ENCODE measurements around the gene GOLGA6L7. TPM values are rescaled to one million over a fixed set of nuclear protein-coding genes. Genes with fewer than 3 reads are reported as not detected.

GOLGA6L7 gene
- total and polyA plus RNA-seq, 2 of the 13 experiments (the other 11 are each of a cell fraction or from before 2014, with no cell fraction given) = not detected

DNA sequence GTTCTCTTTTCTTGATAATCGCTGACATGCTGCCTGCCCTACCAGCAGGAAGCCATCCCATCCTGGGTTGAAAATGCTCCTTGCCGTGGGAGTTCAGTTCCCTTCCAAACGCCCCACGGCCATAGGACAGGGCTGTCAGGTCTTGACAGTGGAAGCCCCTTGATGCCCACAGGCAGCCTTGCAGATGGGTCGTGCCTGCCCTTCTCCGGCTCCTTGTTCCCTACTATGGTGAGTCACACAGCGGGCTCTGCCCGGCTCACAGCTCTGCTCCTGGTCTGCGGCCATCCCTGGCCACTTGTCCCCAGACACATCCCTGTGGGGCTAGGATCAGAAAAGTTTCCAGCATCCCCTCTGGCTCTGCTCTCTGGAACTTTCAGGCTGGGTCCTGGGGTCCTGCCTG, 31.1 kb upstream of the GOLGA6L7 start:
- Histone ChIP-seq H3K79me2 (ENCODE audit: insufficient read depth, low read length) (no peaks in the 10 kb centered on the region), H3K27me3 (ENCODE audit: control insufficient read depth in 1 of 2, insufficient read depth in 2 of 2, low read length in 2 of 2) (no peaks in the 10 kb centered on the region), H4K20me1 (ENCODE audit: insufficient read depth, low read length) (no peaks in the 10 kb centered on the region), H3K4me1 (ENCODE audit: insufficient read depth, low read length) (peaks cover 16% of the 10 kb centered on the region), H3K9ac (ENCODE audit: insufficient read depth, low read depth, low read length) (no peak overlapping the region), H3K36me3 (replicated peaks in 1 of 2; ENCODE audit: control insufficient read depth in 1 of 2, insufficient read depth in 2 of 2, low read length in 2 of 2) (no peaks in the 10 kb centered on the region), H2AFZ (ENCODE audit: low read length) (no peak overlapping the region), H3K4me3 (replicated peaks in 1 of 3; ENCODE audit: insufficient read depth in 1 of 3, low read depth in 2 of 3, low read length in 3 of 3) (no peak overlapping the region), H3K27ac (ENCODE audit: extremely low read length, insufficient read depth, low read length) (no peak overlapping the region), H3K9me3 (ENCODE audit: low read length) (no peaks in the 10 kb centered on the region), H3K4me2 (ENCODE audit: low read depth, low read length) (no peak overlapping the region)
- ATAC-seq (no peak), FAIRE-seq (no peak), DNase-seq (ENCODE audit: low spot score) (no peak)
- BruUV-seq (replicated peaks) = no TSS peak
- intact Hi-C loops (cut with micrococcal nuclease; ENCODE audit: unreplicated experiment) = no loop called here
- POLR2A ChIA-PET = no interaction called here
- WGBS (ENCODE audit: low lambda C conversion rate) = 90% methylated on average over 6 of the region's 9 CpGs
- in situ Hi-C loops (cut with HindIII; ENCODE audit: extremely low pct_ligation_motif_present, low pct_unique_long_range_greater_than_20kb) = no loop called here
- CTCF ChIA-PET (ENCODE audit: low intra/inter-chr PET ratio, low total read pairs) = no interaction called here
- TF ChIP-seq POLR2A (IDR thresholded peaks at IDR 0.05; ENCODE audit: insufficient read depth in 1 of 2, low read depth in 2 of 2, low read length in 2 of 2) (no peak), SSRP1 (CRISPR knock-in tag; IDR thresholded peaks at IDR 0.05) (no peak), ZNF674 (CRISPR knock-in tag; IDR thresholded peaks at IDR 0.05; ENCODE audit: low read depth) (no peak), ZNF746 (CRISPR knock-in tag; IDR thresholded peaks at IDR 0.05) (no peak), NAIF1 (CRISPR knock-in tag; IDR thresholded peaks at IDR 0.05; ENCODE audit: borderline replicate concordance) (no peak), SOX6 (IDR thresholded peaks at IDR 0.05) (no peak), SOX6 (CRISPR knock-in tag; IDR thresholded peaks at IDR 0.05) (no peak), KMT2B (CRISPR knock-in tag; IDR thresholded peaks at IDR 0.05) (no peak), SP1 (IDR thresholded peaks at IDR 0.05) (no peak), SP1 (CRISPR knock-in tag; IDR thresholded peaks at IDR 0.05) (no peak), DMTF1 (CRISPR knock-in tag; IDR thresholded peaks at IDR 0.05) (no peak), TFE3 (CRISPR knock-in tag; IDR thresholded peaks at IDR 0.05) (no peak), NCOA5 (CRISPR knock-in tag; IDR thresholded peaks at IDR 0.05) (no peak), KLF6 (CRISPR knock-in tag; IDR thresholded peaks at IDR 0.05) (no peak)
- TF ChIP-seq, protein P1, sequence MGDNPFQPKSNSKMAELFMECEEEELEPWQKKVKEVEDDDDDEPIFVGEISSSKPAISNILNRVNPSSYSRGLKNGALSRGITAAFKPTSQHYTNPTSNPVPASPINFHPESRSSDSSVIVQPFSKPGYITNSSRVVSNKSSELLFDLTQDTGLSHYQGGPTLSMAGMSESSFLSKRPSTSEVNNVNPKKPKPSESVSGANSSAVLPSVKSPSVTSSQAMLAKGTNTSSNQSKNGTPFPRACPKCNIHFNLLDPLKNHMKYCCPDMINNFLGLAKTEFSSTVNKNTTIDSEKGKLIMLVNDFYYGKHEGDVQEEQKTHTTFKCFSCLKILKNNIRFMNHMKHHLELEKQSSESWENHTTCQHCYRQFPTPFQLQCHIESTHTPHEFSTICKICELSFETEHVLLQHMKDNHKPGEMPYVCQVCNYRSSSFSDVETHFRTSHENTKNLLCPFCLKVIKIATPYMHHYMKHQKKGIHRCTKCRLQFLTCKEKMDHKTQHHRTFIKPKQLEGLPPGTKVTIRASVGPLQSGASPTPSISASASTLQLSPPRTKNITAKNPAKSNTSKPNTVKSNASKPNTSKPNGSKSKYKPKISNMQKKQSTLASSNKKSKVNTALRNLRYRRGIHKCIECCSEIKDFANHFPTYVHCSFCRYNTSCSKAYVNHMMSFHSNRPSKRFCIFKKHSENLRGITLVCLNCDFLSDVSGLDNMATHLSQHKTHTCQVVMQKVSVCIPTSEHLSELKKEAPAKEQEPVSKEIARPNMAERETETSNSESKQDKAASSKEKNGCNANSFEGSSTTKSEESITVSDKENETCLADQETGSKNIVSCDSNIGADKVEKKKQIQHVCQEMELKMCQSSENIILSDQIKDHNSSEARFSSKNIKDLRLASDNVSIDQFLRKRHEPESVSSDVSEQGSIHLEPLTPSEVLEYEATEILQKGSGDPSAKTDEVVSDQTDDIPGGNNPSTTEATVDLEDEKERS (CRISPR knock-in tag; IDR thresholded peaks at IDR 0.05) = no peak
- TF ChIP-seq, protein P2, sequence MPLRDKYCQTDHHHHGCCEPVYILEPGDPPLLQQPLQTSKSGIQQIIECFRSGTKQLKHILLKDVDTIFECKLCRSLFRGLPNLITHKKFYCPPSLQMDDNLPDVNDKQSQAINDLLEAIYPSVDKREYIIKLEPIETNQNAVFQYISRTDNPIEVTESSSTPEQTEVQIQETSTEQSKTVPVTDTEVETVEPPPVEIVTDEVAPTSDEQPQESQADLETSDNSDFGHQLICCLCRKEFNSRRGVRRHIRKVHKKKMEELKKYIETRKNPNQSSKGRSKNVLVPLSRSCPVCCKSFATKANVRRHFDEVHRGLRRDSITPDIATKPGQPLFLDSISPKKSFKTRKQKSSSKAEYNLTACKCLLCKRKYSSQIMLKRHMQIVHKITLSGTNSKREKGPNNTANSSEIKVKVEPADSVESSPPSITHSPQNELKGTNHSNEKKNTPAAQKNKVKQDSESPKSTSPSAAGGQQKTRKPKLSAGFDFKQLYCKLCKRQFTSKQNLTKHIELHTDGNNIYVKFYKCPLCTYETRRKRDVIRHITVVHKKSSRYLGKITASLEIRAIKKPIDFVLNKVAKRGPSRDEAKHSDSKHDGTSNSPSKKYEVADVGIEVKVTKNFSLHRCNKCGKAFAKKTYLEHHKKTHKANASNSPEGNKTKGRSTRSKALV (CRISPR knock-in tag; IDR thresholded peaks at IDR 0.05) = no peak

Data from HepG2 (cell line).